ENCODE data around the gene PKN3. TPM values are rescaled to one million over a fixed set of nuclear protein-coding genes. Genes with fewer than 3 reads are reported as not detected.

Gene PKN3
- total and polyA plus RNA-seq, 9 of the 15 experiments (the other 6 are each of a cell fraction or from before 2014, with no cell fraction given), result 0.82 to 49.2 (median 19.7) TPM

GRCh38 chr9:128728298-128728697 is 26.0 kb downstream of the PKN3 start (continued):
- TF ChIP-seq, protein P1, sequence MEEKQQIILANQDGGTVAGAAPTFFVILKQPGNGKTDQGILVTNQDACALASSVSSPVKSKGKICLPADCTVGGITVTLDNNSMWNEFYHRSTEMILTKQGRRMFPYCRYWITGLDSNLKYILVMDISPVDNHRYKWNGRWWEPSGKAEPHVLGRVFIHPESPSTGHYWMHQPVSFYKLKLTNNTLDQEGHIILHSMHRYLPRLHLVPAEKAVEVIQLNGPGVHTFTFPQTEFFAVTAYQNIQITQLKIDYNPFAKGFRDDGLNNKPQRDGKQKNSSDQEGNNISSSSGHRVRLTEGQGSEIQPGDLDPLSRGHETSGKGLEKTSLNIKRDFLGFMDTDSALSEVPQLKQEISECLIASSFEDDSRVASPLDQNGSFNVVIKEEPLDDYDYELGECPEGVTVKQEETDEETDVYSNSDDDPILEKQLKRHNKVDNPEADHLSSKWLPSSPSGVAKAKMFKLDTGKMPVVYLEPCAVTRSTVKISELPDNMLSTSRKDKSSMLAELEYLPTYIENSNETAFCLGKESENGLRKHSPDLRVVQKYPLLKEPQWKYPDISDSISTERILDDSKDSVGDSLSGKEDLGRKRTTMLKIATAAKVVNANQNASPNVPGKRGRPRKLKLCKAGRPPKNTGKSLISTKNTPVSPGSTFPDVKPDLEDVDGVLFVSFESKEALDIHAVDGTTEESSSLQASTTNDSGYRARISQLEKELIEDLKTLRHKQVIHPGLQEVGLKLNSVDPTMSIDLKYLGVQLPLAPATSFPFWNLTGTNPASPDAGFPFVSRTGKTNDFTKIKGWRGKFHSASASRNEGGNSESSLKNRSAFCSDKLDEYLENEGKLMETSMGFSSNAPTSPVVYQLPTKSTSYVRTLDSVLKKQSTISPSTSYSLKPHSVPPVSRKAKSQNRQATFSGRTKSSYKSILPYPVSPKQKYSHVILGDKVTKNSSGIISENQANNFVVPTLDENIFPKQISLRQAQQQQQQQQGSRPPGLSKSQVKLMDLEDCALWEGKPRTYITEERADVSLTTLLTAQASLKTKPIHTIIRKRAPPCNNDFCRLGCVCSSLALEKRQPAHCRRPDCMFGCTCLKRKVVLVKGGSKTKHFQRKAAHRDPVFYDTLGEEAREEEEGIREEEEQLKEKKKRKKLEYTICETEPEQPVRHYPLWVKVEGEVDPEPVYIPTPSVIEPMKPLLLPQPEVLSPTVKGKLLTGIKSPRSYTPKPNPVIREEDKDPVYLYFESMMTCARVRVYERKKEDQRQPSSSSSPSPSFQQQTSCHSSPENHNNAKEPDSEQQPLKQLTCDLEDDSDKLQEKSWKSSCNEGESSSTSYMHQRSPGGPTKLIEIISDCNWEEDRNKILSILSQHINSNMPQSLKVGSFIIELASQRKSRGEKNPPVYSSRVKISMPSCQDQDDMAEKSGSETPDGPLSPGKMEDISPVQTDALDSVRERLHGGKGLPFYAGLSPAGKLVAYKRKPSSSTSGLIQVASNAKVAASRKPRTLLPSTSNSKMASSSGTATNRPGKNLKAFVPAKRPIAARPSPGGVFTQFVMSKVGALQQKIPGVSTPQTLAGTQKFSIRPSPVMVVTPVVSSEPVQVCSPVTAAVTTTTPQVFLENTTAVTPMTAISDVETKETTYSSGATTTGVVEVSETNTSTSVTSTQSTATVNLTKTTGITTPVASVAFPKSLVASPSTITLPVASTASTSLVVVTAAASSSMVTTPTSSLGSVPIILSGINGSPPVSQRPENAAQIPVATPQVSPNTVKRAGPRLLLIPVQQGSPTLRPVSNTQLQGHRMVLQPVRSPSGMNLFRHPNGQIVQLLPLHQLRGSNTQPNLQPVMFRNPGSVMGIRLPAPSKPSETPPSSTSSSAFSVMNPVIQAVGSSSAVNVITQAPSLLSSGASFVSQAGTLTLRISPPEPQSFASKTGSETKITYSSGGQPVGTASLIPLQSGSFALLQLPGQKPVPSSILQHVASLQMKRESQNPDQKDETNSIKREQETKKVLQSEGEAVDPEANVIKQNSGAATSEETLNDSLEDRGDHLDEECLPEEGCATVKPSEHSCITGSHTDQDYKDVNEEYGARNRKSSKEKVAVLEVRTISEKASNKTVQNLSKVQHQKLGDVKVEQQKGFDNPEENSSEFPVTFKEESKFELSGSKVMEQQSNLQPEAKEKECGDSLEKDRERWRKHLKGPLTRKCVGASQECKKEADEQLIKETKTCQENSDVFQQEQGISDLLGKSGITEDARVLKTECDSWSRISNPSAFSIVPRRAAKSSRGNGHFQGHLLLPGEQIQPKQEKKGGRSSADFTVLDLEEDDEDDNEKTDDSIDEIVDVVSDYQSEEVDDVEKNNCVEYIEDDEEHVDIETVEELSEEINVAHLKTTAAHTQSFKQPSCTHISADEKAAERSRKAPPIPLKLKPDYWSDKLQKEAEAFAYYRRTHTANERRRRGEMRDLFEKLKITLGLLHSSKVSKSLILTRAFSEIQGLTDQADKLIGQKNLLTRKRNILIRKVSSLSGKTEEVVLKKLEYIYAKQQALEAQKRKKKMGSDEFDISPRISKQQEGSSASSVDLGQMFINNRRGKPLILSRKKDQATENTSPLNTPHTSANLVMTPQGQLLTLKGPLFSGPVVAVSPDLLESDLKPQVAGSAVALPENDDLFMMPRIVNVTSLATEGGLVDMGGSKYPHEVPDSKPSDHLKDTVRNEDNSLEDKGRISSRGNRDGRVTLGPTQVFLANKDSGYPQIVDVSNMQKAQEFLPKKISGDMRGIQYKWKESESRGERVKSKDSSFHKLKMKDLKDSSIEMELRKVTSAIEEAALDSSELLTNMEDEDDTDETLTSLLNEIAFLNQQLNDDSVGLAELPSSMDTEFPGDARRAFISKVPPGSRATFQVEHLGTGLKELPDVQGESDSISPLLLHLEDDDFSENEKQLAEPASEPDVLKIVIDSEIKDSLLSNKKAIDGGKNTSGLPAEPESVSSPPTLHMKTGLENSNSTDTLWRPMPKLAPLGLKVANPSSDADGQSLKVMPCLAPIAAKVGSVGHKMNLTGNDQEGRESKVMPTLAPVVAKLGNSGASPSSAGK (IDR thresholded peaks at IDR 0.05), result no peak
- TF ChIP-seq, protein P2, sequence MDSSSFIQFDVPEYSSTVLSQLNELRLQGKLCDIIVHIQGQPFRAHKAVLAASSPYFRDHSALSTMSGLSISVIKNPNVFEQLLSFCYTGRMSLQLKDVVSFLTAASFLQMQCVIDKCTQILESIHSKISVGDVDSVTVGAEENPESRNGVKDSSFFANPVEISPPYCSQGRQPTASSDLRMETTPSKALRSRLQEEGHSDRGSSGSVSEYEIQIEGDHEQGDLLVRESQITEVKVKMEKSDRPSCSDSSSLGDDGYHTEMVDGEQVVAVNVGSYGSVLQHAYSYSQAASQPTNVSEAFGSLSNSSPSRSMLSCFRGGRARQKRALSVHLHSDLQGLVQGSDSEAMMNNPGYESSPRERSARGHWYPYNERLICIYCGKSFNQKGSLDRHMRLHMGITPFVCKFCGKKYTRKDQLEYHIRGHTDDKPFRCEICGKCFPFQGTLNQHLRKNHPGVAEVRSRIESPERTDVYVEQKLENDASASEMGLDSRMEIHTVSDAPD (CRISPR knock-in tag; IDR thresholded peaks at IDR 0.05), result no peak
- TF ChIP-seq BCL6 (CRISPR knock-in tag; IDR thresholded peaks at IDR 0.05) (no peak), ZSCAN32 (CRISPR knock-in tag; IDR thresholded peaks at IDR 0.05) (no peak), E2F3 (CRISPR knock-in tag; IDR thresholded peaks at IDR 0.05) (no peak), NFIX (CRISPR knock-in tag; IDR thresholded peaks at IDR 0.05; ENCODE audit: low read depth) (no peak), EZH2 (IDR thresholded peaks at IDR 0.05; ENCODE audit: borderline replicate concordance, low read depth, low read length) (no peak)

All from K562 (cell line).